Lung (tissue), 12 donors: ENCODE results near the gene L3HYPDH. TPM values are rescaled to one million over a fixed set of nuclear protein-coding genes. Genes with fewer than 3 reads are reported as not detected.

ENCODE experiments used
- ATAC-seq: fragments of 200-7000 bp; cut with Tn5 transposase; one replicate; pipeline ENCODE4 v1.9.1; 2020; ENCODE audit warnings: moderate number of reproducible peaks; ENCODE audit not compliant: insufficient read depth, low FRiP score
- DNase-seq, 3 donors: peaks; one replicate each; pipeline ENCODE4 v3.0.0-alpha.2; 2013 to 2017
- H3K27ac ChIP-seq, 2 donors: one replicate each; pipeline ENCODE4 v1.5.1; 2013; ENCODE audit warnings: mild to moderate bottlenecking in 2 of 2, moderate library complexity in 2 of 2, control low read depth in 1 of 2, inconsistent platforms in 1 of 2, low read depth in 1 of 2, low read length in 1 of 2
- H3K27me3 ChIP-seq, 3 donors: one replicate each; pipeline ENCODE4 v1.5.1; 2013; ENCODE audit warnings: low read length in 2 of 3; ENCODE audit not compliant: control insufficient read depth in 3 of 3, insufficient read depth in 3 of 3
- H3K36me3 ChIP-seq, 4 donors: one replicate each; pipeline ENCODE4 v1.5.1; 2013; ENCODE audit warnings: low read length in 4 of 4, mild to moderate bottlenecking in 1 of 4, moderate library complexity in 1 of 4; ENCODE audit not compliant: control insufficient read depth in 4 of 4, insufficient read depth in 4 of 4
- H3K4me1 ChIP-seq, 5 donors: one replicate each; pipeline ENCODE4 v1.5.1; 2013; ENCODE audit warnings: low read length in 5 of 5, mild to moderate bottlenecking in 2 of 5, moderate library complexity in 1 of 5; ENCODE audit not compliant: control insufficient read depth in 5 of 5, insufficient read depth in 5 of 5
- H3K4me3 ChIP-seq: one replicate; pipeline ENCODE4 v1.5.1; 2013; ENCODE audit warnings: mild to moderate bottlenecking, control low read depth, moderate library complexity
- H3K9ac ChIP-seq, 2 donors: one replicate each; pipeline ENCODE4 v1.5.1; 2013; ENCODE audit warnings: low read length in 2 of 2, control low read depth in 1 of 2; ENCODE audit not compliant: insufficient read depth in 1 of 2
- H3K9me3 ChIP-seq, 4 donors: one replicate each; pipeline ENCODE4 v1.5.1; 2013; ENCODE audit warnings: low read length in 3 of 4, mild to moderate bottlenecking in 1 of 4, moderate library complexity in 1 of 4; ENCODE audit not compliant: control insufficient read depth in 4 of 4, insufficient read depth in 3 of 4
- WGBS, 2 donors: extraction: QIAGEN DNeasy Blood & Tissue Kit; methylation state at CpG; one replicate each; pipeline ENCODE4 v1.1.7; 2013; 5-methylcytosine and 5-hydroxymethylcytosine counted together
- polyA plus RNA-seq, 2 donors: library from polyadenylated mRNA; stranded (reverse); fragments of 200-250 nt; gene quantifications; one replicate each; pipeline ENCODE4 v1.2.1, GENCODE V29; 2013
- total RNA-seq, 2 donors: library from RNA; depleted of rRNA in 1 of 2; stranded (reverse); fragments of >200 nt in 1 of 2; gene quantifications; one replicate each; pipeline ENCODE4 v1.2.1, GENCODE V29; 2014 to 2021
- TF ChIP-seq, protein P1 (sequence below): IDR thresholded peaks from 2 replicates; pipeline ENCODE4 v1.5.1; 2012; ENCODE audit warnings: mild to moderate bottlenecking; ENCODE audit errors: control extremely low read depth, extremely low read depth
- donor health status: control.
- donor health status: control.
- donor health status: Bipolar disorder and iron deficiency.
- donor health status: healthy.
- donor health status: DM: yes; HTN: yes; CAD: no.

The L3HYPDH gene
- total and polyA plus RNA-seq, 4 donors = 17.1 to 32.8 (median 25.0) TPM

- WGBS, 2 donors = 95 to 96% methylated on average over 3 of the region's 3 CpGs
- no peak for ATAC-seq
- TF ChIP-seq, protein P1, sequence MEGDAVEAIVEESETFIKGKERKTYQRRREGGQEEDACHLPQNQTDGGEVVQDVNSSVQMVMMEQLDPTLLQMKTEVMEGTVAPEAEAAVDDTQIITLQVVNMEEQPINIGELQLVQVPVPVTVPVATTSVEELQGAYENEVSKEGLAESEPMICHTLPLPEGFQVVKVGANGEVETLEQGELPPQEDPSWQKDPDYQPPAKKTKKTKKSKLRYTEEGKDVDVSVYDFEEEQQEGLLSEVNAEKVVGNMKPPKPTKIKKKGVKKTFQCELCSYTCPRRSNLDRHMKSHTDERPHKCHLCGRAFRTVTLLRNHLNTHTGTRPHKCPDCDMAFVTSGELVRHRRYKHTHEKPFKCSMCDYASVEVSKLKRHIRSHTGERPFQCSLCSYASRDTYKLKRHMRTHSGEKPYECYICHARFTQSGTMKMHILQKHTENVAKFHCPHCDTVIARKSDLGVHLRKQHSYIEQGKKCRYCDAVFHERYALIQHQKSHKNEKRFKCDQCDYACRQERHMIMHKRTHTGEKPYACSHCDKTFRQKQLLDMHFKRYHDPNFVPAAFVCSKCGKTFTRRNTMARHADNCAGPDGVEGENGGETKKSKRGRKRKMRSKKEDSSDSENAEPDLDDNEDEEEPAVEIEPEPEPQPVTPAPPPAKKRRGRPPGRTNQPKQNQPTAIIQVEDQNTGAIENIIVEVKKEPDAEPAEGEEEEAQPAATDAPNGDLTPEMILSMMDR = no peak
These were observed 5.7 kb downstream of the L3HYPDH start for GRCh38 chr14:59478540-59478939.

GRCh38 chr14:59475709-59476108 is 8.5 kb downstream of the L3HYPDH start:
- Histone ChIP-seq H3K4me1 (peaks cover 0 to 5% (median 1%) of the 10 kb centered on the region in 5 donors), H3K9ac (no peak overlapping the region), H3K27ac (no peak overlapping the region), H3K36me3 (peaks cover 9 to 31% (median 24%) of the 10 kb centered on the region in 4 donors), H3K27me3 (no peaks in the 10 kb centered on the region), H3K4me3 (no peak overlapping the region), H3K9me3 (no peaks in the 10 kb centered on the region)
- DNase-seq = peak in 2 of 3 donors; percentile 18 to 57
- 72 to 79% methylated on average over 1 of the region's 1 CpG for WGBS, 2 donors
- TF ChIP-seq, protein P1 = no peak
- ATAC-seq = no peak

More at GRCh38 chr14:59478540-59478939, 5.7 kb downstream of the L3HYPDH start:
- Histone ChIP-seq H3K9me3 (no peaks in the 10 kb centered on the region), H3K4me3 (no peak overlapping the region), H3K27me3 (no peaks in the 10 kb centered on the region), H3K27ac (no peak overlapping the region), H3K36me3 (peaks cover 9 to 24% (median 19%) of the 10 kb centered on the region in 4 donors), H3K4me1 (peaks cover 4 to 31% (median 14%) of the 10 kb centered on the region in 5 donors), H3K9ac (no peak overlapping the region)
- DNase-seq = no peak

GRCh38 chr14:59474172-59474571 is 10.0 kb downstream of the L3HYPDH start:
- TF ChIP-seq, protein P1 = no peak
- Histone ChIP-seq H3K9ac (no peak overlapping the region), H3K9me3 (no peaks in the 10 kb centered on the region), H3K4me1 (peaks cover 0 to 2% (median 0%) of the 10 kb centered on the region in 5 donors), H3K27me3 (no peaks in the 10 kb centered on the region), H3K27ac (no peak overlapping the region), H3K36me3 (peaks cover 9 to 35% (median 28%) of the 10 kb centered on the region in 4 donors), H3K4me3 (no peak overlapping the region)
- 80 to 87% methylated on average over 1 of the region's 1 CpG for WGBS, 2 donors
- no peak for DNase-seq
- ATAC-seq = no peak
